HG03060 (cell line): ENCODE data around the gene ATP8A2.

Source experiments
- ATAC-seq: cut with Tn5 transposase; IDR thresholded peaks from one replicate; pipeline ENCODE4 v1.9.1; 2021; ENCODE audit warnings: low read depth, moderate number of reproducible peaks; ENCODE audit not compliant: unreplicated experiment

The ATP8A2 gene

DNA sequence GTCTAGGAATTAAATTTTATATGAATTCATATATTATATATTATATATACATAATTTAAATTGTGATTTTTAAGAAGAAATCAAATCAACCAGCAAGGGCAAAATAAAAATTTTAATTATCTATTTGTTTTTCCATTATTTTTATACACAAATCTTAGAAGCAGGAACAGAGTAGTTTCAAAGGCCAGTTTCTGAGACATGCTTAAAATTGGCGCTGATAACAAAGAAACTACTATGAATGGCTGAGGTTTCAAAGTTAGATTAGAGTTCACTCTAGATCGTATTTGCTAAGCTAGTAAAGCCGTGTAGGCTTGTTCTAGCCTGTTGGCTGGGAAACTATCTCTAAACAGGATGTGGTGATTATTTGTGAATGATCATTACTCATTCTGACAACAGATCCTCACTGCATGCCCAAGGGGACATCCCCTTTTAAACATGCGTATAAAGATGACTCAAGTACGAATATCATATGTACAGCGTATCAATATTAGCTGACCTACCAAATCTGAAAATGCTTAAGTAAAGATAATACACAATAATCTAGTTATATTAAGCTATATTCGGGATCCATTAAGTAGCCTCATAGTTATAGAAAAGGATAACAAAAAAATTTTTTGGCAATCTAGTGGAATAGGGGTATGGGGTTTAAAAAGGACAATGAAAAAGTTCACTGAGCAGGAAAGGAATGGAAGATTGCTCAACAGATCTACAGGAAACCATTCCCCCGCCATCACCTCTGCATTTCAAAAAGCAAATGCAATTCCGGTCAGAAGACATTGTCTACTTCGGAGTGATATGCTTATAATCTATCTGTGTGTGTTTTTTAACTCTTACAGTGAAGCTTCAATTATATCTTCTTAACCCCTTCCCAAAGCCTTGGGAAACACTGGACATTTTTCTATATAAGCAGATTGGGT lies 529.9 kb downstream of the ATP8A2 start:
- ATAC-seq, result peak; percentile 93

DNA sequence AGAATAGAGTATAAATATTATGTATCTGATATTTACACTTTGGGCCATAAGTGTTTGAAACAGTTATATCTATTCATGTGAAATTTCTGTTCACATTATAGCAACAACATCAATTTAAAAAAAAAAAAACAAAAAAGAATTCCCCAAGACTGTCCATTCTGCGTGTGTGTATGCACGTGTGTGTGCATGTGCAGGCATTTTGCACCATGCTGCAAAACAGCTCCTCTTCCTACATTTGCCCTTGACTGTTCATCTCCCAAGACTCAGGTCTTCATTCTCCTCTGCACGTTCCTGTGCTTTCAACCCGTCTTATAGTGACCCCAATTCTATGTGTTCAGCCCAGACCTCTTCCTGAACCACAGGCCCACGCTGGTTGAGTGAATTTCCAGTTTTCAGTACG lies 530.7 kb downstream of the ATP8A2 start:
- ATAC-seq, result no peak

DNA sequence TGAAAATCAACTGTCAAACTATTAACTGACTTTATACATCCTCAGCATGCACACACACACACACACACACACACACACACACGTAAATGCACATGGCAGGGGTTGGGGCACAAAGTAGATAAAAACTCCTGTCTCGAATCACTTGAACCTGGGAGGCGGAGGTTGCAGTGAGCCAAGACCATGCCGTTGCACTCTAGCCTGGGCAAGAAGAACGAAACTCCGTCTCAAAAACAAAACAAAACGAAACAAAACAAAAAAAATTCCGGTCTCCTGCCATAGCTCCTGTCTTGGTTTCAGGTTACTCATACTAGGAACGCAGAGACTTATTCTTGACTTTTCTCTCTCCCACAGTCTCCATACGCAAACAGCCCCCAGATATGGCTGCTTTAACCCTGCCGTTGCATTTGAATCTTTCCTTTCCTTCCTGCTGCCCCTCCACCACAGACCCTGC lies 531.1 kb downstream of the ATP8A2 start:
- ATAC-seq, result peak; percentile 59

DNA sequence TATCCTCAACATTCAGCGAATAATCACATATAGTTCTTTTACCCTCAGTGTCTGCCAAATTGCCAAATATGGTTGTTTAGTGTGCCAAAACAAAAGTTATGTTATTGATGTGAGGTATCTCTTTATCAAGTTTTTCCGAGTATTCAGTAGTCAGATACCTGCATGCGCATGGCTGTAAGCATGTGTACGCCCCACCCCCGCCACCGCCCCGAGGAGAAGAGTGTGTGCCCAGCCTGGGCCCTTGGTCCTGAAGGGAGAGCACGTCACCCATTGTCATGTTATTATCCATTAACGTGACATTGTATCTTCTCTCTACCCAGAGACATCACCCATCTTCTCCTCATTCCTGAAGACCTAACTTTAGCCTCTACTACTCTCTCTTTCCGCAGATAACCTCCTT lies 533.1 kb downstream of the ATP8A2 start:
- no peak for ATAC-seq

DNA sequence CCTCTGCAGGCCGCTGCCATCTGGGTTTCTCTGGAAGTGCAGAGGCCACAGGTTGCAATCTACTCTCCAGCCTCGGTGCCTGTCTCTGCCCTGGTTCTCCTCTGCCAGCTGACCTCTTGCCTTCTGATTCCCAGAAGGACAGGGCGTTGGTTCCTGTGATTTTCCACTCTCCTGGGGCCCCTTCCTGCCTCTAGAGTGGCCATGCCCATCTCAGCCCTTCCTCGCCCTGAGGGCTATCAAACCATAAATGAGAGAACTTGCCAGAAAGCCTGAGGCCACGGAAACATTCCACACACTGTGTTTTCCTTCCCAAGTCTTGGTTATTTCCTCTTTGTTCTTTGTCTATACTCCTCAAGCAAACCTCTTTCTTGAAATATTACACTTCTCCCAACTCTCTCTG lies 533.8 kb downstream of the ATP8A2 start:
- no peak for ATAC-seq

DNA sequence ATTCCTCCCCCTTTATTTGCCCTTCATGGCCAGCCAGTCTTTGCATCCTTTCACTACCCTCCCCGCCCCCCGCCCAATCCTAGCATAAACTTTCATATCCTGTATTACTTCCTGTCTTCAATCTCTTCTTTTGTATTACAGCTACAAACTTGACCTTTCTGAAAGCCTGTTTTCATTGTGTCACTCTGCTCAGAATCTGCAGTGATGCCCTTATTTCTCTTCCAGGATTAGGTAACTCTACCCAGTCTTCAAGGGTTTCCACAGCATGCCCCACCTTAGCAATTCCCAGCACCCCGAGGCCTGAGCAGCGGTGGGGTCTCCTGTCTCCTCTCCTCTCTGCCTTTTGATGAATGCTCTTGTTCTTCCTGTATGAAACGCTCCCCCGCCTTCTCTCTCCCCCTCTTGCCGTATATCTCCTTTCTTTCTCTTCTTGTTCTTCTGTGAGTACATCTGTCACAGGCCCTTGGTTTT lies 534.5 kb downstream of the ATP8A2 start:
- no peak for ATAC-seq

DNA sequence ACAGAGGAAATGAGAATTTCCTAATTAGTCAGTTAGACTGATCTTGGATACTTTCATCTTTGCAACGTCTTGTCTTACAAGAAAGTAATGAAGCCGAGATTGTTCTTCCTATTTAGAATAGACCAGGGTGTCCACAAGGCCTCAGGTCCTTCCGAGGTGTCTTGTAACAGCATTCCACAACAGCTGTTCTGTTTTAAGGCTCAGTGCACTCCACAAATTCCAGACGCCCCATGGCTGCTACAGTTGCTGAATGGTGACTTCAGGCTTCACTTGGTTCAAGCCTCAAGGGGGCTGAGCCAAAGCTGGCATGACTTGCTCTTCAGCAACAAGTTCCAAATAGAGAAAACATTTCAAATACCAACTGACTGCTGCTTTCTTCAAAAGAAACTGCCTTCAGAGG lies 536.6 kb downstream of the ATP8A2 start:
- ATAC-seq, result no peak

DNA sequence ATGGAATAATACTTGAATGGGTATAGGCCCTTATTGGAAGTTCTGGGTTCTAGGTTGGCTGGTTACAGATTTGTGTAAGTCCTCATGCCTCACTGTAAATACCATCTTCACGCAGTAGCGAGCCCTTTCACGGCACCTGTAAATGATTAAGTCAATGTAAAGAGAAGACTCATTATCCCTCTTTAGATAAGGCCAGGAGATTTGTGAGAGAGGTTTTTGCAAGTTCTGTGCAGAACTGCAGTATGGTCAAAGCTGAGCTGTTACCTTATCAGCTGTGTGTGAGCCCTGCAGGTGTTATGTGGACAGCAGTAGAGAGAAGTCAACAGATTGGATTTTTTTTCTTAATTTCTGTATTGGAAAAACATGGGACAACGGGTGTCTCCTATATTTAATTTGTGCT lies 538.5 kb downstream of the ATP8A2 start:
- no peak for ATAC-seq

DNA sequence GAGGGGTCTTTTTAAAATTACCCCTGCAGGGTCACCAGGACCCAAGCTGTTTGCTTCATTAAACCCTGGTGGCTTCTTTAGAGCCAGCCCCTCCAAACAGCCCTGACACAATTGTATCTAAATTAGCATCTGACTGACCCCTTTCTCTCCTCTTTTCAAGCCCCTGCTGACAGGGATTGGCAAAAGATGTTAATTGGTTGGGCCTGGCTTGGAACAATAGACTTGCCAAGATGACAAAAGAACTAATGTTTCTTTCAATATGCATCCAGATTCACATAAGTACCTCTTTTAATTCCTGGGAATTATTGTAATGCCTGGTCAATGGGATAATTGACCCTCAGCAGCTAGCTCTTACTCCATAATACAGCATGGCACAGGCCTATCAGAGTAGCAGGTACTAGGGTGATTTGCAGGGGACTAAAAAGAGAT lies 539.2 kb downstream of the ATP8A2 start:
- no peak for ATAC-seq

DNA sequence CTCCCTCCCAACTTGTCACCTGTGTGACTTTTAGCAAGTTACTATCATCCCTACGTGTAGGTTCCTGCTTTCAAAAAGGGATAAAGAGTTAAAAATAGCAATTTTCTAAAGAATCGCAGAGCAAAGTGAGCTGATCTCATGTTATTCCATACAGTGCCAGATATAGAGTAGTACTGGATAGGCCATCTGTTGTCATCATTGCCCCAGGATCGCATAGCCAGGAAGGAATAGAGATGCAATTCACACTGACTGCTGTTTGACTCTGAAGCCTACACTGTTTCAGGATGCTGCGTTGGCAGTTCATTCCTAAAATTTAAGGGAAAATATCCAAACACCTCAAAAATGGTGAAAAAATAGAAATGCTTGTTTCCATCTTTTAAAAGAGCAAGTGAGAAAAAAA lies 541.2 kb downstream of the ATP8A2 start:
- no peak for ATAC-seq

DNA sequence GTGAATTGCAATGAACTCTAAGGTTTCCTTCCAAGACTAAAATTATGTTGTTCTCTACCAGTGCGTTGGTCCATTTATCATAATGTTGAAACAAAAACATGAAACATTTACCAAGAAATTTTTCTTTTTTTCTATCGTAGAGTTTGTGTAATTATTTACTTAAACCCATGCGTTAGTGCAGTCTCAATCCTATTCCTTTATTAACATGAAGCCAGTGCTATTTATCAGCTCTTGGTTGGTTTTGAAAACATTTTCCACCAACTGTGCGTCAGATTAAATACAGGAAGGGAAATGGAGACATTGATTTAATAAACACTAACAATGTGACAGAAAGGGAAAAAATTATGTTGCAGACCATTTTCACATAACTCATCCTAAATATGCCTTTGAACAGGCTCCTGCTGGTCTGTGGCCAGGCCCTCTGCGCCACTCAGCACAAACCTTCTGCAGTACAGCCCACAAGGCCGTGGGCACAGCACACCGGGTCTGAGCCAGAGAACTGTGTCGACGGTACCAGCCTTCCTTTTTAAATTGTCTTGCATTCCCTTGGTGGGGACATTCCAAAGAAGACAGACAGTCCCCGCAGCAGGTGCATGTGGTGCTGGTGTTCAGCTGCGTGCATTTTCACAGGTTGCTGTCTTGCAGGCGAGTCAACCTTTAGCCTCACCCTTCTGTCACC lies 544.2 kb downstream of the ATP8A2 start:
- ATAC-seq, result no peak

DNA sequence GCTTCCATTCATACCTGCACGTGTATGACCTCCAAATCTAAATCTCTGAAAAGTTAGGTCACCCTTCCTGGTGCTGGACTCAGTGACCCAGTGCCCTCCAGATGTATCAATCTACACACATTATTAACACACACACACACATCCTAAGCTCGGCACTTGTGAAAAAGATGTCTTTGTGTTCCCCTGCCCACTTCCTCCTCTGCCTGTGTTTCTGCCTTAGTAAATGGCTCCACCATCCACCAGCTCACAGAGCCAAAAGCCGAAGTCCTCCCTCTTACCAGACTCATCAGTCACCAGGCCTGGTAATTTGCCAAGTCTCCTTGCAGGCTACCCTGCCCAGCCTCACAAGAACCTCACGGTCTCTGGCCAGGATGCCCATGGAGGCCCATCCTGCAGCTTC lies 548.5 kb downstream of the ATP8A2 start:
- no peak for ATAC-seq

DNA sequence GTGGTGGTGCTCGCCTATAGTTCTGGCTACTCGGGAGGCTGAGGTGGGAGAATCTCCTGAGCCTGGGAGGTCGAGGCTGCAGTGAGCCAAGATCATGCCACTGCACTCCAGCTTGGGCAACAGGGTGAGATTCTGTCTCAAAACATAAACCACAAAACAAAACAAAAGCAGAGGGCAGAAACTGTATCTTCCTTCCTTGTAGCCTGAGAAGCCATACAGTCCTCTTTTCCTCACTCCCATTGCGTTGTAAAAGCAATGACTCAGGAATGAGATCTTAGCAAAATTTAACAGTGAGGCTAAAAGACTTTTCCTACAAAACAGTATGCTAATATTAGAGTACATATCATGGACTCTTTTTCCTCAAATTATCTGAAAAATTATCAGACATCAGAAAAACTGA lies 549.2 kb downstream of the ATP8A2 start:
- no peak for ATAC-seq

DNA sequence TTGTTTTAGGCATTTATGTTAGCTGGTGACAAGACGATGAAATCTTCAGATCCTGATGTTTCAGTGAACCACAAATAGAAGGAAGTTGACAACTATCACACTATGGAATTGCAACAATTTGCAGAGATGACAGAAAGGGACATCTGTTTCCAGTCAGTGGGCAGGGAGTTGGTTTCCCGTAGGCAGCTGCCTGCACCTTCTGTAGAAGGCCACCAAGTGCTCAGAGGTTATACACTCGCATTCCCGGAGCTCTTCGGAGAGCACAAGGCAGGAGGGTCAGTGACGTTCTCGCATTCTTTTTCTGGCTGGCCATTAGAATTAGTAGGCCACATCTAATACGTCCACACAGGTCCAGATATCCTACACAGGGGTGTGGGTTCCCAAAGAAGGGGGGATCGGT lies 550.6 kb downstream of the ATP8A2 start:
- ATAC-seq, result no peak

DNA sequence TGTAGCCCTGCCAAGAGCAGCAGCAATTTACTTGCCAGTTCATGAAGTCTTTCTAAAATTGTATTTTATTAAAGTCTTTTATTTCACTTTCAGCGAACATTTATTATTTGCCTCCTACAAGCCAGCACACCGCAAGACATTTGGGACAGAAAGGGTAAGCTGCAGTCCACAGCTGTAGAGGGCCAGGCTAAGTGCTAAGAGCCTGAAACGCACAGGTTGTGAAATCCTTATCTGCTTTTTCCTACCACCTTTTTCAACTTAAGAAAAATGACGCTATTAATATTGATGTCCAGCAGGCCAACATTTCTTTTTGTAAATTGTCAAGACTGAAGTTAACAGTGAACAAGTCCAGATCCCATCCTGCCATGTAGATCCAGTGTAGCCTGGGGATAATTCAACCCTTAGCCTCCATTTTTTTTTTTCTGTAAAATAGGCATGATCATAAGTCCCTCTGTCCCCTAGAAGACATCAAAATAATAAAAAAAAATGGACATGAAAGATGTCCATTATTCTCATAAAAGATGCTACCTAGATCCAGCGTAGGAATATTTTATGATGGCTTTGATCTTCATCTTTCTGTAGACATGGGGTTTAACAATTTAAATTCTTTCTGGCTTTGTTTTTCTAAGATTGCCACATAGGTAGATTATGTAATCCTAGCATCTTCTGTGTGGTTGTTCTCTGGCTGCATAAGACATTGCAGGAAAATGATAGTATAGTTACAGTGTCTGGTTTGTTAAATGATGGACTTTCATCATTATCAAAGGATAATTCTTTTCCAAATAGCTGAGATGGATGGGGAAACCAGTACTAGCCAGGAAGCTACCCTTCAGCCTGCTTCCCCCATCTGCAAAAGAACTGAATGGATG lies 551.7 kb downstream of the ATP8A2 start:
- no peak for ATAC-seq

DNA sequence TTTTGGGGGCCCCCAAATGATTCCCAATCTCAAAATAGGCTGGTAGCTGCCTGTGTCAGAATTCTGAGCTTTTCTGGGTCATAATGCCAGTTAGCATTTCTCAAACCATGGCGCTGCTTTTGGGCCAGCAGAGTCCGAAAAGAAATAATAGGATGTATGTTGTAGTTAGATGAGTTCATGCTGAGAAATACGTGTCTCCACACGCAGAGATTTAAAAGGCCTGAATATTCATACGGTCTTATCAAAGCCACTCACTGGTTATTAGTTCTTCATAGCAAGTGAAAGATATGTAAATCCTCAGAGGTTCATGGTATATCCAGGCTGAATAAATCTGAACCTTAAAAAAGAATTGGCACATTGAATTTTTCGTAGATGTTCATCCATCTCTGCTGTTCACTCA lies 555.6 kb downstream of the ATP8A2 start:
- ATAC-seq, result no peak

DNA sequence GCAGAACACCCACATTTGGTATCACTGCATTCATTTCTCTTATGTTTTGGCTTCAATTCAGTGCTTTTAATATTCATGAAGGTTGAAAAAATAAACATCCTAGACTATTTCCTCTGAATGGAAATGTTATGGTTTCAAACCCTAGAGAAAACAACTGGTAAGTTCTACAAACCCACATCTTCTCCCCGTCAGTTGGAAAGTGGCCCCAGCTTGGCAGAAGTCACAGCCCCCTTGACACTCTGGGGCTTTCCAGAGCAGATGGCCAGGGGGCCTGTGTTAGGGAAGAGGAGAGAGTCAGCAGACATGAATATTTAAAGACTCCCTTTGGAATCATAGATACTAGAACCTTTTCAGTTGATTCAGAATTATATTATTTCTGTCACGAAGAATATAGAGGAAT lies 556.2 kb downstream of the ATP8A2 start:
- no peak for ATAC-seq

DNA sequence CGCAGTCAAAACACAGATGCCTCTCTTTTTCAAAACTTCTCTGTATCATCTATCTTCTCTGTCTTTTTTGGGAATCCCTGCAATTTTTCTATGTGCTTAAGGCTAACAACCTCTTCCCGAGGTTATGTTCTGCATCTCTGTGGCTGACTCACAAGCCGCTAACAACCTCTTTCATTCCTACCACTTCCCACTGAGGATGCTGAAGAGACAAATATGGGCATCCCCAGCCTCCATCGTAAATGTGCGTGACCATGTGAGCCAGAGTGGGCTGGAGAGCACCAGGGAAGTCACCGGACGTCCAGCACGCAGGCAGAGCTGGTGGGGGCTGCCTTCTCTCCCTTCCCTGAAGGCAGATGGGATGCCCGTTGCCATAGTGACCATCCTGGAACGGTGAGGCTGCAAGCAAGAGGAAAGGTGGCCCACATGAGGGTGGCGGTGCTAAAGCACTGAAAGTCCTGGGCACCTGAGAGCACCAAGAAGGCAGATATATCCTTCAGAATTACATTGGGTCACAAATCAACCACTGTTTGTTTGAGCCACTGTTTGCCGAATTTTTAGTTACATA lies 557.2 kb downstream of the ATP8A2 start:
- no peak for ATAC-seq

DNA sequence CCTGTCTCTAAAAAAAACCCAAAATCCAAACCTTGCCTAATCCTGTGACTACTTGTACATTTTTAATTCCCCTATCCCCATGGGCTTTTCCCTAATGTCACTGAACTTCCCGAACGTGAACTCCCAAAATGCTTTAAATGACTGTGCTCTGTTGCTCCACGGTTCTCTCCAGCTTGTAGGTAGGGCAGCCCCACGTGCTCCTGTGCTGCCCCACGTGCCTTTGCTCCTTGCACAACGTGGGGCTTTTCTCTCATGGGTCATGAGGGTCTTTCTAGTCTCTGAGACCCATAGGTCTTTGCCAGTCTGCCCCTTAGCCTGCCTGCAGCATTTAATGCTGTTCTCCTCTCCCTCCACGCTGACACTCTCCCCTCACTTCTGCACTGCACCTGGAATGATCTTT lies 558.0 kb downstream of the ATP8A2 start:
- no peak for ATAC-seq

DNA sequence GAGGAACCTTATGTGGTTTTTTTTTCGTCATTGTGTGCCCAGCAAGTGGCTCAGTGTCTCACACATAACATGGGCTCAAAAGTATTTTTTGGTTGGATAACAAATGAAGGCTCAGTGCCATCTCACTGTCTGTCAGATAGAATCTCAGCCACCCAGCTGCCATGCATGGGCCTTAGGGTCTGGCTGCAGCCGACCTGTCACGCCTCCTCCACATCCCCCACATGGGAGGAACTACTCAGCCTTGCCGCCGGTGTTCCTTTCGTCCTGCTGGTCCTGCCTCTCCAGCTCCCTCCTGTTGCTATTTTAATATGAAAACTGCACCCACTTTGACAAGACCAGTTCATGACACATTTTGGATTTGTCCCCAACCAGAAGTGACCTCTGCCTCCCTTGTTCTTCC lies 558.9 kb downstream of the ATP8A2 start:
- ATAC-seq, result no peak

DNA sequence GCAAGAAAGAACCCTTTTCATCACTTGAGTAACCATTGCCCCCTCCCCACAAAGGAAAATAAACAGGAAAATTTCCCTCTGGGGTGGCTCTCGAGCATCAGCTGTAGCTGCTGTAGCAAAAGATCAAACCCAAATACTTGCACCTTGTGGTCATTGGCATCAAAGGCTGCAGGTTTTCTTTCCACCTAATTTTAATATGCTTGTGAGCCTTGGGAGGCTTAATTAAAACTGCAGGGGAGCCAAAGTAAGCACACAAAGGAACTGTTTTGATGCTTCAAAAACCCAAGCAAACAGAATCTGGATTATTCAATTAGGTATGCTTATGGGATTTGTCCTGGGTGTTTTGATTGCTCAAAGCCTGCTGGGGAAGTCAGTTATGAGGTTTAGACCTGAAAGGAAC lies 560.6 kb downstream of the ATP8A2 start:
- ATAC-seq, result no peak
